HepG2 (cell line): ENCODE data around the gene INPP1. TPM values are rescaled to one million over a fixed set of nuclear protein-coding genes. Genes with fewer than 3 reads are reported as not detected.
A peak's percentile ranks its signal among the peaks of the same experiment; 100 is the strongest.

Experiments
- AFF4 ChIP-seq: sonication (generic); formaldehyde crosslinking; IDR thresholded peaks from 2 replicates; pipeline ENCODE4 v1.4.0; 2020; ENCODE audit warnings: missing genetic modification reagents
- BRCA1 ChIP-seq: sonication (generic); formaldehyde crosslinking; IDR thresholded peaks from 2 replicates; pipeline ENCODE4 v1.4.0; 2020; ENCODE audit warnings: missing genetic modification reagents
- CHCHD3 ChIP-seq: sonication (generic); formaldehyde crosslinking; IDR thresholded peaks from 2 replicates; pipeline ENCODE4 v1.8.0; 2022; ENCODE audit warnings: mild to moderate bottlenecking, missing genetic modification reagents, moderate library complexity
- DPF2 ChIP-seq: sonication (generic); formaldehyde crosslinking; IDR thresholded peaks from 2 replicates; pipeline ENCODE4 v1.4.0; 2020; ENCODE audit warnings: mild to moderate bottlenecking, low read depth, missing genetic modification reagents, borderline replicate concordance
- ETV6 ChIP-seq: sonication (generic); formaldehyde crosslinking; conservative IDR thresholded peaks from 2 replicates; pipeline ENCODE4 v1.4.0; 2020; ENCODE audit warnings: missing genetic modification reagents
- GABPB1 ChIP-seq: IDR thresholded peaks from 2 replicates; pipeline ENCODE4 v1.6.1; 2016; ENCODE audit warnings: mild to moderate bottlenecking, missing genetic modification reagents, moderate library complexity, missing compliant biosample characterization
- IRF9 ChIP-seq: sonication (generic); formaldehyde crosslinking; IDR thresholded peaks from 2 replicates; pipeline ENCODE4 v1.8.0; 2022; ENCODE audit warnings: missing genetic modification reagents, mild to moderate bottlenecking, borderline replicate concordance
- KLF12 ChIP-seq: sonication (generic); formaldehyde crosslinking; IDR thresholded peaks from 2 replicates; pipeline ENCODE4 v1.4.0; 2020; ENCODE audit warnings: missing genetic modification reagents, borderline replicate concordance
- MAZ ChIP-seq, 2 experiments: sonication (generic) in 1 of 2; formaldehyde crosslinking in 1 of 2; IDR thresholded peaks; 2 replicates each; pipeline versions ENCODE4 v1.5.0 to v1.6.1; 2012 to 2020; ENCODE audit warnings: low read depth in 2 of 2, mild to moderate bottlenecking in 2 of 2, borderline replicate concordance in 1 of 2, improper control_type of control experiment in 1 of 2, low read length in 1 of 2, missing genetic modification reagents in 1 of 2, moderate library complexity in 1 of 2
- MNT ChIP-seq: fragments of 450-650 bp; IDR thresholded peaks from 2 replicates; pipeline ENCODE4 v1.6.1; 2016
- TRIM22 ChIP-seq: fragments of 450-650 bp; IDR thresholded peaks from 2 replicates; pipeline ENCODE4 v1.6.1; 2017
- ZFP1 ChIP-seq: IDR thresholded peaks from 2 replicates; pipeline ENCODE4 v1.6.1; 2016
- ZNF10 ChIP-seq: sonication (generic); formaldehyde crosslinking; IDR thresholded peaks from 2 replicates; pipeline ENCODE4 v1.4.0; 2020; ENCODE audit warnings: mild to moderate bottlenecking, low read depth, missing genetic modification reagents, borderline replicate concordance
- ZNF17 ChIP-seq: sonication (generic); formaldehyde crosslinking; IDR thresholded peaks from 2 replicates; pipeline ENCODE4 v1.5.0; 2020; ENCODE audit warnings: mild to moderate bottlenecking, missing genetic modification reagents
- ZNF331 ChIP-seq: sonication (generic); formaldehyde crosslinking; IDR thresholded peaks from 2 replicates; pipeline ENCODE4 v1.4.0; 2020; ENCODE audit warnings: missing genetic modification reagents
- ZNF350 ChIP-seq: sonication (generic); formaldehyde crosslinking; IDR thresholded peaks from 2 replicates; pipeline ENCODE4 v1.4.0; 2020; ENCODE audit warnings: mild to moderate bottlenecking, low read depth, missing genetic modification reagents, borderline replicate concordance
- ZNF691 ChIP-seq: sonication (generic); formaldehyde crosslinking; IDR thresholded peaks from 2 replicates; pipeline ENCODE4 v1.4.0; 2020; ENCODE audit warnings: missing genetic modification reagents, low read depth, mild to moderate bottlenecking, borderline replicate concordance
- polyA plus RNA-seq, 8 experiments: library from polyadenylated mRNA; depleted of rRNA in 3 of 8; stranded (reverse) in 7 of 8; unstranded in 1 of 8; fragments of >200 nt; fragmentation: Illumina TruSeq in 4 of 8; extraction: Trizol in 4 of 8; gene quantifications; 2 replicates each; pipeline versions ENCODE4 v1.2.1 to v1.2.3, GENCODE V29; 2011 to 2016; ENCODE audit warnings: low read depth in 4 of 8, missing spikeins in 1 of 8, mixed read lengths in 1 of 8; ENCODE audit not compliant: insufficient read depth in 1 of 8
- total RNA-seq, 5 experiments: library from RNA; depleted of rRNA; stranded (reverse); fragments of >200 nt; fragmentation: Illumina TruSeq; extraction: Trizol; gene quantifications; 2 replicates each; pipeline ENCODE4 v1.2.3, GENCODE V29; 2016; ENCODE audit warnings: low read depth in 1 of 5

The INPP1 gene
- total and polyA plus RNA-seq, 2 of the 13 experiments (the other 11 are each of a cell fraction or from before 2014, with no cell fraction given): 10.0 to 13.3 TPM

- 0 out of 2 replicates have a peak, but pooled peaks have one; percentile 13 for TF ChIP-seq CHCHD3
- peak; percentile 63 for TF ChIP-seq MNT
- TF ChIP-seq ETV6 (CRISPR knock-in tag): peak; percentile 91
- TF ChIP-seq ZNF350 (CRISPR knock-in tag): peak; percentile 98; the same call in 1 of the 2 replicates
- TF ChIP-seq ZFP1: peak; percentile 94; the same call in 1 of the 2 replicates
- TF ChIP-seq TRIM22: no peak
- TF ChIP-seq MAZ (IDR thresholded peaks at IDR 0.05; ENCODE audit: borderline replicate concordance, low read depth, low read length): peak; percentile 72
- peak; percentile 96 for TF ChIP-seq MAZ (CRISPR knock-in tag; IDR thresholded peaks at IDR 0.05; ENCODE audit: low read depth)
- peak; percentile 85 for TF ChIP-seq IRF9 (CRISPR knock-in tag)
- TF ChIP-seq GABPB1 (CRISPR knock-in tag): peak; percentile 98
- TF ChIP-seq ZNF10 (CRISPR knock-in tag): no peak
- TF ChIP-seq DPF2 (CRISPR knock-in tag): peak; percentile 31; the same call in 1 of the 2 replicates
- peak; percentile 51; the same call in 1 of the 2 replicates for TF ChIP-seq BRCA1 (CRISPR knock-in tag)
- no peak for TF ChIP-seq ZNF17 (CRISPR knock-in tag)
- peak; percentile 96 for TF ChIP-seq ZNF331
- TF ChIP-seq KLF12: peak; percentile 97; the same call in 1 of the 2 replicates
- TF ChIP-seq ZNF691: peak; percentile 69; the same call in 1 of the 2 replicates
- TF ChIP-seq AFF4 (CRISPR knock-in tag): no peak
These were observed 23.6 kb upstream of the INPP1 start, which contains the start of gene HIBCH (continued) for GRCh38 chr2:190319555-190320498.
